T-helper 2 cell (primary cell): ENCODE data around the gene SYT17.
A peak's percentile ranks its signal among the peaks of the same experiment; 100 is the strongest.

ENCODE experiments used
- DNase-seq, 5 experiments: peaks; one replicate each; pipeline versions ENCODE4 v3.0.0 to v3.0.0-alpha.2; 2012 to 2022
- total RNA-seq, 2 donors: gene quantifications; one replicate each; lab custom pipeline; 2026; lab: John Stamatoyannopoulos, UW

Gene SYT17, protein sequence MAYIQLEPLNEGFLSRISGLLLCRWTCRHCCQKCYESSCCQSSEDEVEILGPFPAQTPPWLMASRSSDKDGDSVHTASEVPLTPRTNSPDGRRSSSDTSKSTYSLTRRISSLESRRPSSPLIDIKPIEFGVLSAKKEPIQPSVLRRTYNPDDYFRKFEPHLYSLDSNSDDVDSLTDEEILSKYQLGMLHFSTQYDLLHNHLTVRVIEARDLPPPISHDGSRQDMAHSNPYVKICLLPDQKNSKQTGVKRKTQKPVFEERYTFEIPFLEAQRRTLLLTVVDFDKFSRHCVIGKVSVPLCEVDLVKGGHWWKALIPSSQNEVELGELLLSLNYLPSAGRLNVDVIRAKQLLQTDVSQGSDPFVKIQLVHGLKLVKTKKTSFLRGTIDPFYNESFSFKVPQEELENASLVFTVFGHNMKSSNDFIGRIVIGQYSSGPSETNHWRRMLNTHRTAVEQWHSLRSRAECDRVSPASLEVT
- 0 to 0.07 reads per million in 2 donors for total RNA-seq

DNA sequence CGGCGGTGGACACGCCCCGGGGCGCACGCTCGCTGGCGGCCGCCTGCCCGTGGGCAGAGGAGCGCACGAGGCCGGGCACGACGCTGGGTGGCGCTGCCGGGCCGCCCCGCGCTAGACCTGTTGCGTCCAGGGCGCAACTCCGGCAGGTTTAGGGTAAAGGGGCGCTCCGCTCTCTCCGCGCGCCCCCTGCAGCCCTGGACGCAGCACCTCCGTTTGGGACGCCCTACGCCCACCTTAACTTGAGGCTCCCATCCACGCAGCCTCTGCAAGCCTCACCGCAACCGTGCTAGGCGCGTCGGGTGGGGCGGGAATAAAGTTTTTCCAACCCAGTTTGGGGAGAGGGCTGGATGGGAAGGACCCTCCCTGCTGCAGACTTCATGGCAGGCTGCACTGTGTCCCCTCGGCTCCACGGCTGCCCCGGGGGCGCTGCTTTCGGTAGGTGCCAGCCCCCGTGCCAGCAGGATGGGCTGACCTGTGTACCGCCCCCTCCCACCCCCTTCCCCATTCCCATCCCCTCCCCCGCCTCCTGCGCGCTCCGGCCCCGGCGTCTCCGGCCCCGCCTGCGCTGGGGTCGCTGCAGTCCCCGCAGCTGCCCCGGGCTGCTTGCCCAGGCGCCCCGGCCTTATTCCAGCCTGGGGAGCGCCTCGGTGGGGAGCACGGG, at the start of gene SYT17:
TSS of gene SYT17 (plus strand) at position 531 of the 661 bp plus-strand sequence. CDS start 407 bp downstream, outside the sequence.
- peak in 2 of 5 experiments; percentile 8 to 65 for DNase-seq

DNA sequence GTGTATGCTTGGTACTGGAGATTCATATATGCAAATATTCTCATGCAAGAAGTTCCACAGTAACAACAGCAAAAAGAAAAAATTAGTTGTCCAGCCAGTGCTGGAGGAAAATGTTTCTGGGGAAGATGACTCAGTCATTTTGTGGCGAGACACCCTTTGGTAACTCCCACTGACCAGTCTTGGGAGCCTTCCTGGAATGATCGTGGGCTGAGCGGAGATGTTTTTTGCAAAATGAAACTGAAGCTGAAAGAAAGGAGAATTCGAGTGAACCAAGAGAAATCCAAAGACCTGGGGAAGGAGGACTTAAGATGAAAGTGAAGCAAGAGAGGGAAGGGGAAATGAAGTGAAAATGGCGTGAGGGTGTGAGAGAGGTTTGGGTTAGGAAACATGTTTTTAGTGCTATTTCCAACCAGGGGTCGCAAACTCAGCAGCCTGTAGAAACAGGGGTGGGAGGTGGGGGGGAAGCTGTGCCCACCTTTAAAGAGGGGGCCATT, 49.1 kb upstream of the SYT17 start:
- DNase-seq = peak in 1 of 5 experiments; percentile 10

DNA sequence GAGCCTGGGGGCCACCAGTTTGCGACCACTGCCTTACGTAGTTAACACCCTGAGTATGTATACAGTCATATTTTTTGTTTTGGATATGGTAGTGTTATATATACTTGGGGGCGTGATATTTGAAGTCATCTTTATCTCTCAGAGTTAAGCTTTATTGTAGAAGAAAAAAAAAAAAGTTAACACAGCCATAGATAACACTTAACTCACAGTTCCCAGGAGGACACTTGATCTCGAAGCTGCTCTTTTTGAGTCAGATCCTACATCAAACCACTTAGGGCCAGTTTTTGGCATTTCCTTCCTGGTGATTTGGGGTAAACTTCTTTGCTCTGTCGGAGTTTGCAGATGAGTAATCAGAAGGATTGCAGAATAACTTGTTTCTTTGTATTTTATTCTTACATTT, 48.5 kb upstream of the SYT17 start:
- peak in 1 of 5 experiments; percentile 72 for DNase-seq

DNA sequence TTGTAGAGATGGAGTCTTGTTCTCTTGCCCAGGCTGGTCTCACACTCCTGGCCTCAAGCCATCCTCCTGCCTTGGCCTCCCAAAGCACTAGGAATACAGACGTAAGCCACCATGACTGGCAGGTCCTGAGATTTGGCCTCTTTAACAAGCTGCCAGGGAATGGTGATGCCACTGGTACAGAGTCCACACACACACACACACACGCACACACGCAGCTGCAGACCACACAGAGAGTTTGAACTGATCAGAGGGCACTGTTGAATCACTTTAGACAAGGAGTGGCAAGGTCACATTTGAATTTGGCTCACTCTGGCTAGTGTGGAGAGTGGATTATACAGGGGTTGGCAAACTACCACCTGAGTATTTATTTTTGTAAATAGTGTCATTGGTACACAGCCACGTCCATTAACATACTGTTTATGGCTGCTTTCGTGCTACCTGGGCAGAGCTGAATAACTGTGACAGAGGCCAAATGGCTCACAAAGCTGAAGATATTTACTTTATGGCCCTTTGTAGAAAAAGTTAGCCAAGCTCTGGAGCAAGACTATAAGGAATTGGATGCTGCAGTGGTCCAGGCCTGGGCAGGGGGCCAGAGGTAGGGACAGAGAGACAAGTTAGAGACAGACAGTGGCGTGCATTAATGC, 44.4 kb upstream of the SYT17 start:
- DNase-seq = no peak

DNA sequence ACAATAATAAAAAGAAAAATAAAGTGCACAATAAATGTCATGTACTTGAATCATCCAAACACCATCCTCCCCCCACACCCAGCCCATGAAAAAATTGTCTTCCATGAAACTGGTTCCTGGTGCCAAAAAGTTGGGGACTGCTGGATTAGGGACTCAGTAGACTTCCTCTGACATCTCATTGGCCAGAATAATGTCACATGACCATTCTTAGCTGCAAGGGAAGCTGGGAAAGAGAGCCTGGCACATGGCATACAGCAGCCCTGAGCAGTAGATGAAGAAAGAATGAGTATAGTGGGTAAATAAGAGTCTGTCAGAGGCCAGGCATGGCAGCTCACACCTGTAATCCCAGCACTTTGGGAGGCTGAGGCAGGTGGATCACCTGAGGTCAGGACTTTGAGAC, 41.7 kb upstream of the SYT17 start:
- no peak for DNase-seq

DNA sequence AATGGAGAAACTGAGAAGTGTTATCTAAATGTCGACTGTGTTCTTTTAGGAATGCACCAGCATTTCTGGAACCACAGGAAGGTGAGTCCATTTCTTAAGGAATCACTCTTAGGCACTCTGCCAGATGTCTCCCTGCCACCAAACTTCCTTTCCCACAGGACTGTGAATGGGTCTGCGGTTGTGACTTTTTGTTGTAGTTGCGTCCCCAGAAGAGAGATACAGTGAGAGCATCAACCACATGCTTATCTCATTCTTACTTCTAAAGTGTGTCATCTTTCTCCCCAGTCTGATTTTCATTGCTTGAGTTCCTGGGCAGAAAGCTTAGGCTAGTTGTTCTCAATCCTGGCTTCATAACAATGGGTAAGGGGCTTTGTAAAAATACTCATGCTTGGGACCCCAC, 40.8 kb upstream of the SYT17 start:
- peak in 1 of 5 experiments; percentile 72 for DNase-seq

DNA sequence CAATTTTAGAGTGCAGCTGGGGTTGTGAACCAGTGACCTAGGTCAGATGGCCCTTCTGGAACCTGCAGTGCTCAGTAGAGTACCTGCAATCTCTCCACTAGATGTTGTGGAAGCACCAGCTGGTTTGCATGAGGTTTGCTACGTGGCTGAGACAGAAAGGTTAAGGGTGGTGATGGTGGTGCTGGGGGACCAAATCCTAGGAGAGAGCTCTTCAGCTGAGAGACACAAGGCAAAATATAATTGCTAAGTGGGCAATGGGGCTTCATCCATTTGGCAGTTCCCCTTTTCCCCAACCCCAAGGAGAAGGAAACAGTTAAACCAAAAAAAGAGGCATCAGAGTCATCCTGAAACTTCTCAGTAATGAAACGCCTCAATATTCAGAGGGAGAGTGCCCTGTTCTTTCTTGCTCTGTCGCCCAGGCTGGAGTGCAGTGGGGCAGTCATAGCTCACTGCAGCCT, 40.3 kb upstream of the SYT17 start:
- peak in 1 of 5 experiments; percentile 38 for DNase-seq

DNA sequence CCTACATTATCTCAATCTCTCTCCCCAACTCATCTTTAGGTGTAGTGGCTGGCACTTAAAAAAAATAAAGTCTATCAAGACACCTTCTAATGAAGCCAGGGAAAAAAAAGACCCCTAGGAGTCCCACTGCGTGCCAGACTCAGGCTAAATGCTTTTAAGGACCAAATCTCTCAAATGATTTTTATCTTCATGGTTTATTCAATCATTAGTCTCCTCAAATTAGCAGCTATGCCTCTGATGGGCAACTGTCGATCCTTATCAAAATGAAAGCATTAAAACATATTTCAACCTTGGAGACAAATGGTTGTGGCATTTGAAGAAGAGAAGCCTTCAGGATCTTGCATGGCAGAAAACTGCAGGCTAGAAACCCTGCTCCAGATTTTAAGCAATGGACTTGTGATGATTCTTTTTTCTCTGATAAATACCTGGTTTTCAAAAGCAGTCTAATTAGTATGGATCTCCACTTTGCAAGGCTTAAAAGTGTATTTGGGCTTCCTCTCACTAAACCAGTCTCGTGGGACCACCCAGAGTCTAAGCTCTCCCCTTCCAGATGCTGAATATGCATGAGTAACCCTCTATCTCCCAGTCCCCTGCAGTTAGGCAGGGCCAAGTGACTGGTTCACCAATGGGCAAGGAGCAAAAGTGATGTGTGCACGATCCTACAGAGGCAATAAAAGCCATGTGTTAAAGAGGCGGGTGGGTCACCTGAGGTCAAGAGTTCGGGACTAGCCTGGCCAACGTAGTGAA, 39.4 kb upstream of the SYT17 start:
- no peak for DNase-seq

DNA sequence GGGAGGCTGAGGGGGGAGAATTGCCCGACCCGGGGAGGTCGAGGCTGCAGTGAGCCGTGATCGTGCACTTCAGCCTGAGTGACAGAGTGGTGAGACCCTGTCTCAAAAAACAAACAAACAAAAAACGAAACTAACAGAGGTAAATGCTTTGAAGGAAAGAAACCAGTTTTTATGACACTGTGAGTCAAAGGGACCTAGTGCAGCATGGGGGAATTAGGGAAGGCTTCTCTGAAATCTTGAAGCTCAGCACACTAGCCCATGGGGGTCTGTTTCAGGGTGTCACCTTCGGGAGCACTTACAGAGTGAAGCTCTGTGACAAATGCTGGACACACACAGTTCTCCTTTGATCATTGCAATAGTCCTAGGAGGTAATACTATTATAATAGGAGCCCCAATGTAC, 37.7 kb upstream of the SYT17 start:
- no peak for DNase-seq

DNA sequence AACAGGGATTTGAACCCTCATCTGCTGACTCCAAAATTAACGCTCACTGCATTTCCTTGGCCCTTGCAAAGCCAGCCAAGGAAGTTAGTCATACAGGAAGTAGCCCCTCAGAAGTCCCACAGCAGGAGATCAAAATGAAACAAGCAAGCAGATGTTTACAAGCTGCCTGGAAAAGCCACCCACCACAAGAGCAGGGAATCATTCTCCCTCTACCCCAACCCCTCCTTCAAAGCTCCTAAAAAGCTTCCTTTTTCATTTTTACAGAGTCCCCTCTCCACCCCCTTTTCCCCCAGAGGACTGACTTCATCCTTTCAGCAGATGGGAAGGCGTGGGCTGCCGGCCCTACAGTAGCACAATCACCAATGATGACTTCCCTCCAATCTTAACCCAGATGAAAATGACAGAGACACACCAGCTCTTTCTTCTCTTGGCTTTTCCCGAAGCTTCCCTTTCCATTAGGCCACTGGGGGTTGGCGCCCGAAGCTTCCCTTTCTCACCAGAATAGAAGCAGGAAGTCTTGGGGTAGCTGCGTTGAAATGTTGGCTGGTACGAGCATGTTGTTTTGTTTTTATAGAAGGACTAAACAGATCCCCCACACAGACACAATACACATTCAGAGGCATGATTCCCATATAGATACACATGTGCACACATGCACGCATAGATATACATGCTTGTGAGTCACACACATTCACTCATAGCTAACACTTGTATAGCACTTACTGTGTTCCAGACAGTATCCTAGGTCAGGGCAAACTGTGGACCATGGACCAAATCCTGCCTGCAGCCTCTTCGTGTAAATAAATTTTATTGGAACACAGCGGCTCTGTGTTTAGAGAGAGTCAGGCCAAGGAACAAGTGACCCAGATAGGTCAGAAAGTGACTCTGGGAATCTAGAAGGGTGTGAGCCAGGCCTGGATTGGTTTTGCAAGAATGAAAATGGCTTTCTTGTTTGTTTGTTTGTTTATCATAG, 36.9 kb upstream of the SYT17 start:
- no peak for DNase-seq

DNA sequence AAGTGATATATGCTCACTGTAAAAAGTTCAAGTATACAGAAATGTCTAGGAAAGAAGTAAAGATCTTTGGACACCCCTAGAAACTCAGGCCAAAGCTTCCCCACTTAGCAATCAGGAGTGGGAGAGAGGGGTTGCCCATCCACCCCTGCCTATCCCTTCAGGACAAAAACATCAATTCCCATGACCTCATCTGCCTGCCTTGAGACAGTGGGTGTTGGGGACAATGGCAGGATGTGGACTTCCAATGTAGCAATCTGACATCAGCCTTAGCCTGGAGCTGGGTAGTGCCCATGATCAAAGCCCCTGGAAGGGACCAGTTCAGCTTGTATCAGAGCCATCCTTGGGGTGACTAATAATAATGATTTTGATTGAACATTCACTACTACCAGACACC, 36.2 kb upstream of the SYT17 start:
- DNase-seq = no peak

DNA sequence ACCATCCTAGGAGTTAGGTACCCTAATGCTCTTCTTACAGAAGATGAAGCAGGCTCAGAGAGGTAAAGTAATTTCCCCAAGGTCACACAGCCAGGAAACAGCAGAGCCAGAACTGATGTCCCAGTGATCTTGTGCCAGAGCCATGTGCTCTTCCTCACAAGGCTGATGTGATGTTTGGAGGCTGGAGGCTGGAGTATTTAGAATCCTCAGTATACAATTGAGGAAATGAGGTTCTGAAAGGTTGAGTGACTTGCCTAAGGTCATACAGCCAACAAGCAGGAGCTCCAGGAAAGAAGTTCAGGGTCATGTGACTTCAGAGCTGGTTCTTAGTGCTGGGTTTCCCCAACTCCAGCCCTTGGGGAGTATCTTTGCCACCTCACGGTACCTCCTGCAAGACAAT, 35.8 kb upstream of the SYT17 start:
- DNase-seq = no peak

DNA sequence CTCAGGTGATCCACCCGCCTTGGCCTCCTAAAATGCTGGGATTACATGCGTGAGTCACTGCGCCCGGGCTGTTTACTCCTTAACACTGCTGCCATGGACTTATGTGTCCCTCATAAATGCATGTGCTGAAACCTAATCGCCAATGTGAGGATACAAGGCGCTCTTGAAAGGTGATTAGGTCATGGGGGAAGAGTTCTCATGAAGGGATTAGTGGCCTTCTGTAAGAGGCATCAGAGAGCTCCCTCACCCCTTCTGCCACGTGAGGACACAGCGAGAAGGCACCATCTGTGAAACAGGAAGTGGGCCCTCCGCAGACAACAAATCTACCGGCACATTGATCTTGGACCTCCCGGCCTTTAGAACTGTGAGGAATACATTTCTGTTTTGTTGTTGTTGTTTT, 35.1 kb upstream of the SYT17 start:
- no peak for DNase-seq

DNA sequence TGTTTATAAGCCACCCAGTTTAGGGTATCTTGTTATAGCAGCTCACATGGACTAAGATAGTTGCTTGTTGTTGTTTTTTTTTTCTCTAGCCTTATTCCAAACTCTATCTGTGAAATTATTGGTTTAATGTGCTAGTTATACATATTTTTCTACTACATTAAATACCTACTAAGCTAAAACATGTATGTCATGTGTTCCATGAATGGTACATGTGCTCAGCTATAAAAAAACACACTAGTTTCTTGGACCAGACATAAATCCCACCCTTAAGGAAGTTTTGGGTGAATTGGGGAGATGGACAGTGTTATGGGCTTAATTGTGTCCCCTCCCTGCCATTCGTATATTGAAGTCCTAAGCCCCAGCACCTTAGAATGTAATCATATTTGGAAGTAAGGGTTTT, 34.4 kb upstream of the SYT17 start:
- DNase-seq = no peak

DNA sequence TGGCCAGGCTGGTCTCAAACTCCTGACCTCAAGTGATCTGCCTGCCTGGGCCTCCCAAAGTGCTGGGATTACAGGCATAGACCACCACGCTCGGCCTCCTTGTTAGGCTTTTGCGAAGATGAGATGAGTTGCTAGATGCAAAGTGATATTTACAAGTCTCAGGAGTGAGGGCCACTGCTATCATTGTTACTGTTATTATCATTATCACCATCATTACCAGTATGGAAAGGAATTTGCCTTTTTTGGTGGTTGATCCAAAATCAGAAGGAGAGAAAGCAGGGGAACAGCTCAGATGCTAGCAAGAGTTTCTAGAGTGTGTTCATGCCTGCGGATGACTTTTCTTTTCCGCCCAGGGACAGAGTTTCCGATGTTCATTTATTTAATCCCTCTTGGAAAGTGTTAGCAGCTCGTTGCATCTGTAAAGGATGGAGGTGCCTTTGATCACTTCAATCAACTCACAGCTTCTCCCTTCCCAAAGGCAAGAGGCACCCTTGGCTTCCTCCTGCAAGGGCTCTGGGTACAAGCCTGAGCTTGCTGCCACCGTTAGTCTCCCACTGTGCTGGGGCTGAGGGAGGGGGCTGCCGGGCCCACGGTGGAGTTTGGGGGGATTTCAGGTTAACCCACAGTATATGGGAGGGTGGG, 32.7 kb upstream of the SYT17 start:
- no peak for DNase-seq

DNA sequence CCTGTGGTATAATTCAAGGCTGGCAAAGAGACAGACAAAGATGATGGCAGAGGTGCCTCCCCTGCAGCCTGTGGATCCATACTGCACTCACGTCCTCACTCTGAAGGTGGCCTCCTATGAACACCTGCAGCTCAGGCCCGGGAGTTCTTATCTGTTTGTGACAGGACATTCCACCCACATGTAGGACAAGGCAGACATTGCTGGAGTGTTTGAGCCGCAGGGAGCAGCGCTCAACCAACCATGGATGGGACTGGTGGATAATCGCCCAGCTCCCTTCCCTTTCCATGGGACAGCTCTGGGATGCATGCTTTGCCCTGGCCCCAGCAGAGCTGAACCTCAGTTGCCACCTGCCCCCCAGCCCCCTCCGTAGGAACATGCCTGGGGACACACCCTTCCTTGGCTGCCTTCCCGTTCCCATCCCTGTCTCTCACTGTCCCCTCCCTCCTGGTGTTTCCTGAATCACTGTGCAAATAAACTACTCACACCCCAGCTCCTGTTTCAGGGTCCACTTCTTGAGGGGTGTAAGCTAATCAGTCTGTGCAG, 32.1 kb upstream of the SYT17 start:
- no peak for DNase-seq

DNA sequence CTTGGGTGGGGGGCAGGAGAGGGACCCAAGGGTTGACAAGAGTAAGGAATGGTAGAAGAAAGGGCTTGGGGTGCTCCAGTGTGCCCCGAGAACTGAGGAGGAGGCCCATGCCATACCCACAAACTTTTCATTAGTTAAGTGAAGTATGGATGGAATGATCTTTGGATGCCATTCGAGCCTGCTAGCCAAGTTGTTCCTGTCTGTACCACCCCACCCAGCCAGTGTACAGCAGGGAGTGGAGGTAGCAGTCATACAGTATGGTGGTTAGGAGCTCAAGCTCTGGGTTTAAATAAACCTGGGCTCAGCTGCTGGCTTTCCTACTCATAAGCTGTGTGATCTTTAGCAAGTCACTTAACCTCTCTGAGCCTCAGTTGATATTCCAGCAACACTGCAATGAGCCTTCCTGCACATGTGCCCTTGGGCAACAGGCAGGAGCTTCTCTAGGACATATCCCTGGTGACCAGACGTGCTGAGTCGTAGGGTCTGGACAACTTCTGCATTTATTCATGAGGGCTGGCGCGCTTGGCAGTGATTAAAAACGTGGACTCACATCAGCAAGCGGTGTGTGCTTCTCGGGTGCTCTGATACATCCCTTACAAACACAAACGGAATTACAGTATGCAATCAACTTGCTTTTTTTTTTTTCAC, 31.4 kb upstream of the SYT17 start:
- no peak for DNase-seq

DNA sequence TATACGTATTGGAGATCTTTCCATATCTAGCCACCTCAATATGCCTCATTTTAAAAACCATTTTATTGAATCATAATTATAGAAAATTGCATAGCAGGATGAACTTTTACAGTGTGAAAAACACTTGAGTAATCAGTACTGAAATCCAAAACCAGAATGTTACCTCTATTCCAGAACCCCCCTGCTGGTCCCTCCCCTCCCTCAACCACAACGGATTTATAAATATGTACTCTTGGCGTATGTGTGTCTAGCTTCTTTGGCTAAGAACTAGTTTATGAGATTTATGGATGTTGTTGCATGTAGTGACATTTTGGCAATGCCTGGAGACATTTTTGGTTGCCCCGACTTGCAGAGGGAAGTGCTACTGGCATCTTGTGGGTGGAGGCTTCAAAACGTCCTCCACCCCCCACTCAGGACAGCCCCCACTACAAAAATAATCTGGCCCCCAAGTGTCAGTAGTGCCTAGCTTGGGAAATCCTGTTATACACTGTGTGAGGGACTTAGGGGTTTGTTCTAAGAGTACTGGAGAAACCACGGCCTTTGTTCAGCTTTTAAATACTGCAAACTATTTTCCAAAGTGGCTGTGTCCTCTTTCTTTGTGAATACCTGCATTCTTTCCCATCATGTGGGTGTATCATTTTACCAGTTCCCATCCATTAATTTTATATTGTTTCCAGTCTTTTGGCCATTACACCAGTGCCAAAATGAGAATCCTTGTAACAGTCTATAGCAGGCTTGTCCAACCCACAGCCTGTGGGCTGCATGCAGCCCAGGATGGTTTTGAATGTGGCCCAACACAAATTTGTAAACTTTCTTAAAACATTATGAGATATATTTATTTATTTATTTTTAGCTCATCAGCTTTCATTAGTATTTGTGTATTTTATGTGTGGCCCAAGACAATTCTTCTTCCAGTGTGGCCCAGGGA, 30.6 kb upstream of the SYT17 start:
- DNase-seq = no peak

DNA sequence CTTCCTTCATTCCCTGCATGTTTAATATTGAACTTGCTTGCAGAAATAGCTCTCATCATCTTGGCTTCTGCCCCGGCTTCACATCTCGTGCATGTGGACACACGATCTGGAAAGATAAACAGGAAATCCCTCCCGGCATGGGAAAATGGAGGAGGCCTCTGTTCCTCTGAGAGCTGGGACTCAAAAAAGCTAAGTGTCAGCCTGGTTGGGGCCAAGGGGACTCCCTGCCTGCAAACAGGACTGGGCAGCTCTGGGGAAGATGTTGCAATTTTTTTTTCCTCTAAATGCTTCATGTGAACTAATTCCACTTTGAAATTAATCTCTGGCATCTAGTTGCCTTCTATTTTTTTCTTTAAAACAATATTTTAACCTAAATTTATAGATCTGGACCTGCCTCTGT, 29.4 kb upstream of the SYT17 start:
- DNase-seq = no peak
